Measurements from ENCODE around the gene ANGEL2.

The ANGEL2 gene

DNA sequence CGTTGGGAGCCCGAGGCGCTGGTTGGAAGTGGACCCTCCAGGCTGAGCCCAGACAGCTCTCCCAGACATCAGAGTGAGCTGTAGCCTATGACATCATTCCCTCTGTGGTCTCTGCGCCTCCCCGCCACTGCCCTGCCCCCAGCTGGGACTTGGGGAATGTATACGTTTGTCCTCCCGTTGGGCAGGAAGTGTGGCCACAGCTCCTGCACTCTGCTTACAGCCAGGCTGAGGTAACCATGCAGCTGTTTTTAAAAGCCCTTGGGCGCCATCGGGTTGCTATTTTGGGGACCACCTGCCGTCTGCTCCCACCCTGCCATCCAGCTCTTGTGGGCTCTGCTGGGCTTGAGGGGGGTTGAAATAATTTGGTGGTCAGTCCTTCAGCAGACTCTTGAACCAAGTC lies 57.5 kb downstream of the ANGEL2 start:
- DNase-seq: no peak
- TF ChIP-seq POLR2A (IDR thresholded peaks at IDR 0.05; ENCODE audit: low read length) (no peak), GATA1 (IDR thresholded peaks at IDR 0.05; ENCODE audit: low read depth, low read length) (no peak)

DNA sequence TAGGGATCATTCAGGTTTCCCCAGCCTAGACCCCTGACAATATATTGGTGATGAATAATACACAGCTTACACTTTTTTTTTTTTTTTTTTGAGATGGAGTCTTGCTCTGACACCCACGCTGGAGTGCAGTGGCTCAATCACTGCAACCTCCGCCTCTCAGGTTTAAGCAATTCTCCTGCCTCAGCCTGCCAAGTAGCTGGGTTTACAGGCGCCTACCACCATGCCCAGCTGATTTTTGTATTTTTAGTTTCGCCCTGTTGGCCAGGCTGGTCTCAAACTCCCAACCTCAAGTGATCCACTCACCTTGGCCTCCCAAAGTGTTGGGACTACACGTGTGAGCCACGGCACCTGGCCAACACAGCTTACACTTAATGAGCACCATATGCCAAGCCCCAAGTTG lies 58.1 kb downstream of the ANGEL2 start:
- no peak for DNase-seq
- no peak for TF ChIP-seq POLR2A (IDR thresholded peaks at IDR 0.05; ENCODE audit: low read length)
- no peak for TF ChIP-seq GATA1 (IDR thresholded peaks at IDR 0.05; ENCODE audit: low read depth, low read length)

DNA sequence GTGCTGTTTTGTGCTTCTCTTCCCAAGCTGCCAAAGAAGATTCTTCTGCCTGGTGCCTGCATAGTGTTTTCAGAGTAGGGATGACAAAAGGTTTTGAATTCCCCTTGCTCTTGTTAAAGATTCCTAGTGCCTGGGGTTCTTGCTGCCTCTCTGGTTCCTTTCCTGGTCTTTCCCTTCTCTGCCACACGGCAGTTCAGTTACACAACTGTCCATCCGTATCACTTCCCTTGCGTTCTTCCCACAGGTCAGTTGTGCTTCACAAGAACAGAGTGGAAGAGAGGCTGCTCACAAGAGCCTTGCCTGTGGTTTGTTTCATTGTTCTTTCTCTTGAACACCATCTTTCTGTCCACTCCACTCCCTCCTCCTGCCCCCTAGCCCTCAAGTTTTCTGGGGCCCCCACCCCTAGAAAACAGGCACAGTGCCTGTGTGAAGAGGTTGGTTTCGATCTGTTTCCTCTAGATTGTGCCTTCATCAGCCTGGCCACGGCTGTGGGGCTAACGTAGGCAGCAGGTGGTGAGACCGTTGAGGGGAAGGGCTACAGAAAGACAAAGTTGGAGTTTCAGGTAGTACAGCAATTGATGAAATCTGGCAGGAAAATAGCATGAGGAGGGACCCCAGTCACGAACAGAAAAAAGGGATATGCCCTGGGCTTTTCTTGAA lies 59.6 kb downstream of the ANGEL2 start:
- TF ChIP-seq GATA1 (IDR thresholded peaks at IDR 0.05; ENCODE audit: low read depth, low read length) (no peak), POLR2A (IDR thresholded peaks at IDR 0.05; ENCODE audit: low read length) (no peak)
- no peak for DNase-seq

DNA sequence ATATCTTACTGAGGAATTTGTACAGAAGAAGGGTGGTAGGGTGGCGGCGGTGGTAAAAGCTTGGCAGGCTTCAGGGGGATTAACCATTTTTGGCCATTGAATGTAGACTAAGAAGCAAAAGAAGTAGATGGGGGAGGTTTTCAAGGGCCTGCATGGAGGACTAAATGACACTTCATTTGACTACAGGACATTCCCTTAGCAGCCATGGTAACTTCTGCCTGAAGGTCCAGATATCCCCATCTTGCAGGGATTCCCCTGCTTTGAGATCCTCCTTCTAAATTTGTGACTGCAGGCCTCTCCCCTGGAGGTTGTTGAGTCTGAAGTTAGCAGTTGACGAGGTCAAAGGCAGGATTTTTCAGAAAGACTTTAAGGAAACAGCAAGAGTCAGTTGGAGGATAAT lies 60.6 kb downstream of the ANGEL2 start:
- no peak for DNase-seq
- no peak for TF ChIP-seq GATA1 (IDR thresholded peaks at IDR 0.05; ENCODE audit: low read depth, low read length)
- TF ChIP-seq POLR2A (IDR thresholded peaks at IDR 0.05; ENCODE audit: low read length): no peak

DNA sequence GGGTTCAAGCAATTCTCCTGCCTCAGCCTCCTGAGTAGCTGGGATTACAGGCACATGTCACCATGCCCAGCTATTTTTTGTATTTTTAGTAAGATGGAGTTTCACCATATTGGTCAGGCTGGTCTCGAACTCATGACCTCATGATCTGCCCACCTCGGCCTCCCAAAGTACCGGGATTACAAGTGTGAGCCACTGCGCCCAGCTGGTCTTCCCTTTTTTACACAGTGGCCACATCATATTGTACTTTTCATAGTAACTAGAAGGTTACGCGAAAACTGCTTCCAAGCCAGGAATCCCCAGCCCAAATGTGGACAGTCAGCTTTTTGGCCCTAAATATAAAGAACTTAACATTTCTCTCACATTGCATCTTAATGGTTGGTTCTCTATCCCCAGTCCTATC lies 61.2 kb downstream of the ANGEL2 start:
- TF ChIP-seq POLR2A (IDR thresholded peaks at IDR 0.05; ENCODE audit: low read length): no peak
- TF ChIP-seq GATA1 (IDR thresholded peaks at IDR 0.05; ENCODE audit: low read depth, low read length): no peak
- no peak for DNase-seq

DNA sequence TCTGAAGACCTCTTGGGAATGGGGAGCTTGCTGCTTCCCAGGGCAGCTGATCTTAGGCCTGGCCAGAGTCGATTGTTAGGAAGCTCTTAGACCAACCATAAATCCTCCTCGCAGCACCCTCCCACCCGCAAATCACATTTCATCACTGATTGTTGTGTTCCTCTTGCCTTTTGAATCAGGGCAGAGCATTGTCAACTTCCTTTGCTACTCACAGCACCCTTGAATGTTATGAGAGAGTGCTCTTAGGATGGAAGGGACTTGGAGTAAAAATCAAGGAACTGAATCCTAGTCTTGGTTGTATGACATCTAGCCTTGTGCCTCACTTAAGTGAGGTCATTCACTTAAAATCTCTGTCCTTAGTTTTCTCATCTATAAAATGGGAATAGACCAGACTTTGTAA lies 62.3 kb downstream of the ANGEL2 start:
- TF ChIP-seq GATA1 (IDR thresholded peaks at IDR 0.05; ENCODE audit: low read depth, low read length) (no peak), POLR2A (IDR thresholded peaks at IDR 0.05; ENCODE audit: low read length) (no peak)
- DNase-seq: no peak

DNA sequence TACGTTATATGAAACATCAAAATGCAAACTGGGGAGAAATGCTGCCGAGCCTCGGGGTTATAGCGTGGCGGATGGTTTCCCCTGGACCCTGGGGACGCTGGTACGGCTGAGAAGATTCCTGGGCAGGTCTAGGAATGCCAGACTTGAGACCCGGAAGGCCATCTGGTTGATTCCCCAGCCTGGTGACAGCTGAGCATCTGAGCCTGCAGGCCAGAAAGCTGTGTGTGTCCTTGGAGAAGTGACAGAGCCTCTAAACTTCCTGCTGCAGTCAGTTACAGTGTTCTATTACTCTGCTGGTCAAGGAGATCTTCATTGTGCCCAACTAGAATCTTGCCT lies 63.1 kb downstream of the ANGEL2 start:
- no peak for TF ChIP-seq POLR2A (IDR thresholded peaks at IDR 0.05; ENCODE audit: low read length)
- TF ChIP-seq GATA1 (IDR thresholded peaks at IDR 0.05; ENCODE audit: low read depth, low read length): no peak

DNA sequence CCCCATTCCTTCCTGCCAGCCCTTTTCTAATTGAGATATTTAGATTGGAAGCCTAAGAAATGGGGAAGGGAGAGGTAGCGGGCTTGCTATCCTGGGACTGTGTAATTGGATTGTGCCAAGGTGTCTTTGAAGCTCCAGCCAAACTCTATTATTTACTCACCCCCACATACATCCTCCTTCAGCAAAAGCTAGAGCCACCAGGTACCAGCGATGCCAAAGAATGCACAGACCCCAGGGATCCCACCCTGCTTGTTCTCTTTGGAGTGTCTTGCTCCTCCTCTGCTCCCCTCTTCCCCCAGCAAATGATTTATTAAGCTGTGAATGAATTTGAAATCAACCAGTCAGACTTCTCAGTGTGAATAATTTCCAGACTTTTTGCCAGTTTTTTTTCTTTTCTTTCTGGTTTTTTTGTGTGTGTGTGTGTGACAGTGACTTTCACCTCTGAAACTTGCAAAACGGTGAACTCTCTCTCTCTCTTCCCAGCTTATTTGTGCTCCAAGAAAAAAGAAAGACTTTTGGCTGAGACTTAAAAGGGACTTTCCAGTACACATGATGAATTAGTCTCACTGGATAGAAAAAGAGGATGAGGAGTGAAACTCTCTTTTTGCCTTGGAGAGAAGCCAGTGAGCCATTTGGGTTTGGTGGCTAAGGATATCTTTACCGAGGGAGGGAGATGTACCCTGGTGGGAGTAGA lies 63.6 kb downstream of the ANGEL2 start:
- TF ChIP-seq POLR2A (IDR thresholded peaks at IDR 0.05; ENCODE audit: low read length) (no peak), GATA1 (IDR thresholded peaks at IDR 0.05; ENCODE audit: low read depth, low read length) (no peak)
- DNase-seq: no peak

More for the DNA sequence above, 63.1 kb downstream of the ANGEL2 start:
- DNase-seq: no peak

DNA sequence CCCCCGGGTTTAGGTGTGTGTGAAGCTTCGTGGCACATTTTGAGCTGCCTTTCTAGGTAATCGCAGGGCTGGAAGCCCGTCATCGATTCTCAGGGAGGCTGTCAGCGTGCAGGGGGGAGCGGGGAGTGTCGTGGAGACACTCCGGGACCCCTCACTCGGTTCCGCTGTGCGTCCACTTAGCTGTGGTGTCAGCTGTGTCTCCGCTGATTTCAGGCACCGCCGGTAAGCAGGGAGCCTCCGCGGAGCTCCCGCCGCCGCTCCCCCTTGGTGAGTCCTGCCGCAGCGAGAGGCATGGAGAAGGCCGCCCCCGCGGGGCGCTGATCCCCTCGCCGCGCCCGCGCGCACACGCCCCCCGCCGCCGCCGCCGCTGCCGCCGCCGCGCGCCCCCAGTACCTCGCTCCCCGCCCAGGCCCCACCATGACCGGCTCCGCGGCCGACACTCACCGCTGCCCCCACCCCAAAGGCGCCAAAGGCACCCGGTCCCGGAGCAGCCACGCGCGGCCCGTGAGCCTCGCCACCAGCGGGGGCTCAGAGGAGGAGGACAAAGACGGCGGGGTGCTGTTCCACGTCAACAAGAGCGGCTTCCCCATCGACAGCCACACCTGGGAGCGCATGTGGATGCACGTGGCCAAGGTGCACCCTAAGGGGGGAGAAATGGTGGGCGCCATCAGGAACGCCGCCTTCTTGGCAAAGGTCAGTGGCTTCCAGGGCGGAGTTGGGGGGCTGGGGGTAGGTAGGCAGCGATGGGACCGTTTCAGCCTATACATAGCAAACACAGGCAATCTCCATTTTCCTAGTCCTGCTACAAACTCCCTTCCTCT lies 64.3 kb downstream of the ANGEL2 start:
- TF ChIP-seq GATA1 (IDR thresholded peaks at IDR 0.05; ENCODE audit: low read depth, low read length) (no peak), POLR2A (IDR thresholded peaks at IDR 0.05; ENCODE audit: low read length) (no peak)
- no peak for DNase-seq

DNA sequence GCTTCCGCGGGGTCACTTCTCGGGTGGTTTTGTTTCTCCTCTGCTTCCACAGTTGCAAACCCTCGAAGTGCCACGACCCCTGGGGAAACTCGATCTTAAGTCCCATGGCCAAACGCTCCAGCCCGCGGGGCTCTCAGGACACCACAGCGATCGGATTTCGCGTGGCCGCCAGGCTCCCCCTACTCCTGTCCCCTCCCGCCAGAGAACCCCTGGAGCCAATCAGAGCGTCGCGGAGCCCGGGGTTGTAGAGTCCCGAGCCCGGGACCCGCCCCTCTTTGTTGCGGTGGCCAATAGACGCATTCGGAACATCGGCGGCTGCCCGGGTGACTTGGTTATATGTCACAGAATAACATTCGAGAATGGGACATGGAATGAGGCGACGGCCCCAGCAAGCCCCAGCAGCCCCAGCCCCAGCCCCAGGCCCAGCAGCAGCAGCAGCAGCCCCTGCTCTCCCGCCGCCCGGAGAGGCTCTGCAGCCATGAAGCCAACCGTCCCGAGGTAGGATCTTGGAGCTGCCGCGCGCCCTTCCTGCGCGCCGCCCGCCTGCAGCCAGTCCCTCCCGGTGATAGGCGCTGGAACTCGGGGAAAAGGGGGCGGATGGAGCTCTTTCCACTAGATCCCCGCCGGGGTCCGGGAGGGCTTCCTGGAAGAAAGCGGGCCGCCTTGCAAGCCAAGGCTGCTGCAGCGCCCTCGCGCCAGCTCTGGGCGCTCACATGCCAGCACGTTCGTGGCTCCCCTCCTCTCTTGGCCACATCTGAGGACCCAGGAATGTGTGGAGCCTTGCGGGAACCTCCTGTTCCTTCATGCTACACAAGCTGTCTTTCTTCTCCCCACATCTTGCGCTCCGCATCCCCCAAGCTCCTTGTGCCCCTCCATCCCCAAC lies 65.2 kb downstream of the ANGEL2 start, which contains the start of gene VASH2:
Gene VASH2, plus strand, starts transcription at position 299 of the 883 bp plus-strand sequence. CDS start 1,002 bp downstream, outside the sequence.
- DNase-seq: peak; percentile 48 to 66
- TF ChIP-seq POLR2A (IDR thresholded peaks at IDR 0.05; ENCODE audit: low read length) (no peak), GATA1 (IDR thresholded peaks at IDR 0.05; ENCODE audit: low read depth, low read length) (no peak)

DNA sequence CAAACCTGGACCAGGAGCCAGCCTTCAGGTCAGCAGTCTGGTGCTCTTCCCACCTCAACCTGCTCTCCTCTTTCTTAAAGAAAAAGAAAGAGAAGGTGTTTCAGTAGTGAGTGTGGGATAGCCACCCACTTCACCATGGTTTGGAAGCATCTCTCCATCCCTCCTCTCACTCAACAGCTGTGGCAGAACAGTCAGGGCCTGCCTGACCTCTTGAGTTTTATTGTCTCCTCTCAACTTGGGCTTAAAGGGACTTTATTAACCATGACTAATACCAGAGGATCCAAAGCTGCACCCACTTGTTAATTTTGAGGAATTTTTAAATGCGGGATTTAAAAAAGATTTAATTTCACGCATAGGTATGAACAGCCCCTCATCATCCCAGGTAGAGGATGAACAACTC lies 65.9 kb downstream of the ANGEL2 start:
- DNase-seq: no peak
- TF ChIP-seq GATA1 (IDR thresholded peaks at IDR 0.05; ENCODE audit: low read depth, low read length) (no peak), POLR2A (IDR thresholded peaks at IDR 0.05; ENCODE audit: low read length) (no peak)

DNA sequence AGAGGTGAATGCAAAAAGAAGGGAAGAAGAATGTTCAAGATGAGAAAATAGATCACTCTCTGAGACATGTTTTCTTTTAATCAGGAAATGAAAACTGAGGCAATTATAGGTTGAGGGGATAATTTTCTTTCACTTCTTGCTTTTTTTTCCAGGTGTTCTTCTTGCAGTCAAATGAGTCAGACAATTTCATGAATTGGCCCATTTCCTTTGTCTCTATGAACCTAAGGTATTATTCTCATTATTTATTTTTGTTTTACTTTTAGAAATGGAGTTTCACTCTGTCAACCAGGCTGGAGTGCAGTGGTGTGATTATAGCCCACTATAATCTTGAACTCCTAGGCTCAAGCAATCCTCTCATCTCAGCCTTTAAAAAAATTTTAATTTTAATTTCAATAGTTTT lies 68.8 kb downstream of the ANGEL2 start:
- TF ChIP-seq POLR2A (IDR thresholded peaks at IDR 0.05; ENCODE audit: low read length) (no peak), GATA1 (IDR thresholded peaks at IDR 0.05; ENCODE audit: low read depth, low read length) (no peak)
- no peak for DNase-seq

DNA sequence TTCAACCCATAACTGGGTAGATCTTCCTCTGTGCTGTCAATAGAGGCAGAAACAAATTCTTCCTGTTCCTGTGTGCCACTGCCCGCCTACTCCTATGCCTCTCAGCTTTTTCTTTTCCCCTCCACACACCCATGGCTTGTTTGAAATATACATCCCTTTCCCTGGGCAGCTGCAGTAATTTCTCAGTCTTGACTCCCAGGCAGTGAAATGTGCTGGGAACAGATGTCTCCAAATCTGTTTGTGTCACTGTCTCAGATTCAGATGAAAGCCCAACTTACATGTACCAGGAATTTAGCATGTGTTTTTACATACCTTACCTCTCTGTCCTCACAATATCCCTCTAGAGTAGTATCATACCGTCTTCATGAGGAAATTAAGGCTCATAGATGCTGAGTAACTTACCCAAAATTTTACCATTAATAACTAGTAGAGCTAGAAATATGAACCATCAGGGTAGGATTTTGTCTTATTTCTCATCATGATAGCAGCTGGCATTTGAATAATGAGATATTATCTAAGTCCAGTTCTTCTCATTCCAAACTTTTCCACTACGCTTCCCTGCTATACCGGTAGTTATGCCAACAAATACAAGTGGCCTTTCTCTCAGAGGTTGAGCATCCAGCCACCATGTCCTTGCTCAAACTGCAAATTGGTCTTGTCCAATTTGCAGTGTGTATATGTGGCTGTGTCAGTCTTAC lies 70.1 kb downstream of the ANGEL2 start:
- no peak for TF ChIP-seq GATA1 (IDR thresholded peaks at IDR 0.05; ENCODE audit: low read depth, low read length)
- no peak for TF ChIP-seq POLR2A (IDR thresholded peaks at IDR 0.05; ENCODE audit: low read length)
- DNase-seq: no peak
